NK-92 (cell line): Measurements from ENCODE around the gene APOL4.
"Not testable (repeated sequence)": the region's sequence is repeated elsewhere in the genome, so short reads cannot be mapped to it uniquely, and the experiment has no call there.

Source experiments
- DNase-seq: peaks from one replicate; lab custom pipeline; 2025; ENCODE audit not compliant: unreplicated experiment; lab: John Stamatoyannopoulos, UW

The APOL4 gene

DNA sequence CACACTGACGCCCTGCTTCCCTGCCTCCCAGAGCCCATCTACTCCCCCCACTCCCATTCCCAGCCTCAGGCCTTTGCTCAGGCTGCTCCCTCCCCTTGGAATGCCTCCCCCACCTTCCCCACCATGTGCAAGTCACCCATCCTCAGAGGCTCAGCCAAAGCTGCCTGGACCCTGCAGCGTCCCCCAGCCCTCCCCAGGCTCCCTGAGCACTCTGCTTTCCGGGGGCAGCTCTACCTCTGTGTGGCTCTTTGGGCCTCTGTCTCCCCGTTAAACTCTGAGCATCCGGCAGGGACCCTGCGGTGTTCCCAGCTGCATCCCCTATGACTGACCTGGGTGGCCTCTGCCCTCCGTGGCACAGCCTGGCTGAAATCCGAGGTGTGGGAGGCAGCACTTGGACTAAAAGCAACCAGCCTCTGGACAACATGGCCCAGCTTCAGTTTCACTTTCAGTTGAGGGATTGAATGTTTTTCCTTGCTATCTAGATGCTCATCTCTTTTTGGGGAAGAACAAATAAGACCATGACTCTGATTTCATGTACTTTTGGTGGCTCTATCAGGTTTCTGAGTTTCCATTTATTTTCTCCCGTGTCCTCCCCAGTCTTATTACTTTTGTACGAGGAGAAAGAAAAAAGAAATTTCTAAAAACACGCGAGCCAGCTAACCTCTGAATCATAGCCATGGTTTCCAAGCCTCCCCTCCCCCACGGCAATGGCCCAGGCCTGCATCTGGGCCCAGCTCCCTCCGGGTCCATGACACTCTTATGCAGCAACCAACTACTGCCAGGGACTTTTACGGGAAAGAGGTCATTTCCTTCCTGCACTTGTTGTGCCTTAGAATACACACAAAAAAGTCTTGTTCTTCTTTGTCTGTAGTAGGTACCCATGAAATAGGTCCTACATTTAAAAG lies 44.8 kb downstream of the APOL4 start:
- DNase-seq = no peak

DNA sequence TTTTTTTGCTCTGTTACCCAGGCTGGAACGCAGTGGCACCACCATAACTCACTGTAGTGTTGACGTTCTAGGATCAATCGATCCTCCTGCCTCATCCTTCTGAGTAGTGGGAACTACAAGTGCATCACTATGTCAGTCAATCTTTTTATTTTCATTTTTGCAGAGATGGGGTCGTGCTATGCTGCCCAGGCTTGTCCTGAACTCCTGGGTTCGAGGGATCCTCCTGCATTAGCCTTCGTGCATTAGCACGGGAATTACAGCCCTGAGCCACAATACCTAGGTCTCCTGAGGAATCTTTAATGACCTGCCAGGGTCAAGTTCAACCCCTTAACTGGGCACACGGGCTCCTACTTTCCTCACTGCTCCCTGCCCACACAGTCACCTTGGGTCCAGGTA lies 45.5 kb downstream of the APOL4 start:
- no peak for DNase-seq

GRCh38 chr22:36155702-36156101 lies 45.9 kb downstream of the APOL4 start:
- DNase-seq = no peak

DNA sequence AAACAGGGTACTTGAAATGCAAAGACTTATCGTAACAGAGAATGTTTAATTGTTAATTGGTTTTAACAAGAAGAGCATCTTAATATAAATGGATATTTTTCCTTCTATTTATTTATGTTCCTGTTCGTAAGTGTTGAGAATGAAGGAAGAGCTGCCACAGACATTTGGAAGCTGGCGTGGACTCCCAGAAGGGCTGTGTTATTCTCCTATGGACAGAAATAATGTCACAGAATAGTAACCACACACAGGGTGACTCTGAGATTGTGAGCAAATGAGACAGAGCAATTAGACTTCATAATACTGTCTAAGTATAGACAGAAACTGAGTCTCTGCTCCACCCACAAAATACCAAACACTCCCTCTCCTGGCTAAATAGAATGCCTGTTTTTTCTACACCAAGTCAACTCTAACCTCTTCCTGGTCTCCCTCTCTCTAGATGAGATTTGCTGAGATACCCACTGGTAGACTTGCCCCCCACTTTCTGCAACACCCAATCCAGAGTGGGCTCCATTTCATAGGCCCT lies 47.1 kb downstream of the APOL4 start:
- no peak for DNase-seq

GRCh38 chr22:36153501-36154422 lies 47.8 kb downstream of the APOL4 start:
- DNase-seq = no peak

GRCh38 chr22:36152821-36153220 lies 48.8 kb downstream of the APOL4 start:
- DNase-seq = not testable (repeated sequence)

DNA sequence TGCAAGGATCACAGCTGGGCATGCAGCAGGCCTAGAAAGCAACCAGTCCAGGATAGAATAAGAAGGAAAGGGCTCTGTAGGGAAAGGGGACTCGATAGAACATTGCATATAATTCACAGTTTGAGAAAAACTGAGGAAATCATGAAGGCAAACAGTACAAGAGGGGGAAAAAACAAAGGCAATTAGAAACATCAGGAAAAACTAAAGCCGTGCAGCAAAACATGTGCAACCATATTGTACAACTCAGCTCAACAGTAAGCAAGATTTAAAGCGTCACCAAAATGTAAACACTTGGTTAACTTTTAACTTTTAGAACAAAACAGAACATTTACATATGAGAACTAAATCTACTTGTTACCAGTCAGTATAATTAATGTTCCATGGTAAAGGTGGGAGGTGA lies 49.5 kb downstream of the APOL4 start:
- no peak for DNase-seq

- no peak for DNase-seq
These were observed 50.5 kb downstream of the APOL4 start for GRCh38 chr22:36151006-36151595.

DNA sequence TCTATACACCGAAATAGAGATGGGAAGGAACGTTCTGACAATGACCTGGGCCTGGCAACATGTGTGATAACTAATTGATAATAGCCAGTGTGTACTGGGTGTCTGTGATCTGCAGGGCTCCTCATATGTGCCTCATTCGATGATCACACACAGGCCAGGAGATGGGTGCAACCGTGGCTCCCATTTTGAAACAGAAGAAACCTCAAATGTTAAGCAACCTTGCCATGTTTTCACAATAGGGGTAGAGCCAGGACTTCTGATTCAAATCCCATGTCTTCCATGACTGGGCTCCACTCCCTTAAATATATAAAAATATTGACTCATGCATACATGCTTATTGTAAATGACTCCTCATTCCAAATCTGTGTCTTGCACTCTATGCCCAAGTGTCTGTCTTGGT lies 52.2 kb downstream of the APOL4 start:
- no peak for DNase-seq

- no peak for DNase-seq
These were observed 53.2 kb downstream of the APOL4 start for GRCh38 chr22:36148411-36148810.

DNA sequence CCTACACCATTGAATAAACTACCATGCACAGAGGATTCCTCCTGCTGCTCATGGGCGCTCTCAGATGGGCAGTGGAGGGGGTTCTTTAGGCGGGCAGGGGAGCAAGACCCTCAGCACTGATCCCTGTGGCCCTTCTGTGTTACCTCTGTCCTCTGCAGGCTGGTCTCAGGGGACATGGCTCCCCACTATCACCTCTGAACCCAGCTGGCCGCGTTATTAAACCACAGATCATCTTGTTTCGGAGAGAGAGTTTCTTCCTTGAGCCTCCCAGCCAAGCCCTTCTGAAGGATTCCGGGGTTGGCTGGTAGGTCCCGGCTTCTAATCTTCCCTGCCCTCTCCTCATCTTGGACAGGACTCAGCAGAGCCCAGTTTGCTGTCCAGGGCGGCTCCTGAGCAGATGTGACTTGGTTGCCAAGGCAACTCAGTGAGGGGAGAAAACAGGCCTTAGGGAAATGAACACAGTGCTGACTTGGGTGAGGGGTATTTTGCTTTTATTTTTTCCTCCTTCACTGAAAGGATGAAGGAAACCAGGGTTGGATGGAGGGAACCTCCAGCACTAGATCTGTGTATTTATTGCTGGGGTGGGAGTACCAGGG lies 54.3 kb downstream of the APOL4 start:
- no peak for DNase-seq

- no peak for DNase-seq
These were observed 55.7 kb downstream of the APOL4 start for GRCh38 chr22:36145881-36146280.

GRCh38 chr22:36144886-36145541 lies 56.6 kb downstream of the APOL4 start:
- DNase-seq = no peak

GRCh38 chr22:36143956-36144355 lies 57.7 kb downstream of the APOL4 start:
- no peak for DNase-seq

DNA sequence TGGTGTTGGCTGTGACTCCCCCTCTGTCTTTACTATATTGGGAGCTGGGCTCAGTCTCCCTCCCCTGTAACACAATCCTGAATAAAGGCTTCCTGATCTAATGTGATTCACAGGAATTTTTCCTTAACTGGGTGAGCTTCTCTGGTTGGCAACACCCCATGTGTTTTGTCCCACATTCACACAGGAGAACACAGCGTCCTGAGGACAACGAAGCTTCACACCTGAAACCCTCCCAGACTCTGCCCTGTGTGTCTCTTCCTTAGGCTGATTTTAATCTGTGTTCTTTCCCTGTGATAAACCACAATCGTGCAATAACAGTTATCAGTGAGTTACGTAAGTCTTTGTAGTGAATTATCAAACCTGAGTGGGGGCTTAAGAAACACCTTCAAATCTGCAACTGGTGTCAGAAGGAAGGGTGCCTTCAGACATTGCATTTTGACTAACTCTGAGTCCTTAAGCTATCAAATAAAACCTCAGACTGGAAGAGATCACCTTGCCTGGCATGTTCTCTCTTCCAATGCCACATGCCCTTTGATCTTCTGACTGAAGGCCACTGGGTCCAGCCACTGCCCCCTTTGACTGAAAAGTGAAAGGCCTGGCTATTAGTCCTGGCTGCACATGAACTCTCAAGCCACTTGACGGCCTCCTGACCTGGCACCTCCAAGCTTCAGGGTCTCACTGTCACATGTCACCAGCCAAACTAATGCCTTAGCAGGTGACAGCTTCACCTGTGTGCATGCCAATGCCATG lies 58.4 kb downstream of the APOL4 start:
- no peak for DNase-seq

- DNase-seq = no peak
These were observed 60.1 kb downstream of the APOL4 start for GRCh38 chr22:36141481-36141880.
